Peyer's patch (tissue), 4 donors: ENCODE measurements around the gene ZNF492.

Experiments
- CTCF ChIP-seq, 6 experiments: fragments of 450-650 bp in 4 of 6; fragments of 200-600 bp in 2 of 6; sonication (generic) in 1 of 6; IDR thresholded peaks; one replicate each; pipeline ENCODE4 v1.5.1; 2017 to 2019; ENCODE audit warnings: antibody characterized with exemption in 6 of 6, mild to moderate bottlenecking in 3 of 6, moderate library complexity in 1 of 6
- POLR2A ChIP-seq, 2 donors: fragments of 450-650 bp; IDR thresholded peaks; one replicate each; pipeline ENCODE4 v1.5.1; 2017; ENCODE audit warnings: antibody characterized with exemption in 2 of 2, mild to moderate bottlenecking in 2 of 2, moderate library complexity in 2 of 2

- TF ChIP-seq CTCF (IDR thresholded peaks at IDR 0.05) (no peak), POLR2A (IDR thresholded peaks at IDR 0.05) (no peak)
Observed at GRCh38 chr19:22595918-22596341, 38.2 kb upstream of the ZNF492 start.
